ENCODE results near the gene HCN2.
A peak's percentile ranks its signal among the peaks of the same experiment; 100 is the strongest.

The HCN2 gene

GRCh38 chr19:589693-590395 is at the start of gene HCN2:
Gene HCN2, plus strand, starts transcription at chr19:589881. Its CDS starts 65 bp downstream, at chr19:589946.
- Histone ChIP-seq H3K36me3 (no peaks in the 10 kb centered on the region), H3K27me3 (ENCODE audit: insufficient read depth, low read depth, severe bottlenecking) (peaks cover 46% of the 10 kb centered on the region)

GRCh38 chr19:540867-541637 is 48.6 kb upstream of the HCN2 start:
- Histone ChIP-seq H3K27me3 (ENCODE audit: insufficient read depth, low read depth, severe bottlenecking) (no peaks in the 10 kb centered on the region), H3K27ac (no peak overlapping the region), H3K4me3 (ENCODE audit: low read depth, low read length) (no peak overlapping the region), H3K36me3 (peaks cover 54% of the 10 kb centered on the region), H3K9me3 (ENCODE audit: severe bottlenecking) (no peaks in the 10 kb centered on the region)
- DNase-seq = no peak
- no peak for TF ChIP-seq CTCF (IDR thresholded peaks at IDR 0.05; ENCODE audit: low read depth, low read length)

More at GRCh38 chr19:589693-590395, at the start of gene HCN2:
- peak within 1 kb of the TSS; percentile 30 for H3K4me3 ChIP-seq (ENCODE audit: low read depth, low read length)
- H3K27ac ChIP-seq = no peak within 1 kb of the TSS
- no peak for DNase-seq
- no peak for TF ChIP-seq CTCF (IDR thresholded peaks at IDR 0.05; ENCODE audit: low read depth, low read length)
- no peaks in the 10 kb centered on the region for H3K9me3 ChIP-seq (ENCODE audit: severe bottlenecking)

- Histone ChIP-seq H3K27me3 (ENCODE audit: insufficient read depth, low read depth, severe bottlenecking) (no peaks in the 10 kb centered on the region), H3K27ac (no peak overlapping the region), H3K9me3 (ENCODE audit: severe bottlenecking) (no peaks in the 10 kb centered on the region), H3K36me3 (peaks cover 47% of the 10 kb centered on the region), H3K4me3 (ENCODE audit: low read depth, low read length) (no peak overlapping the region)
- no peak for DNase-seq
- no peak for TF ChIP-seq CTCF (IDR thresholded peaks at IDR 0.05; ENCODE audit: low read depth, low read length)
Measured at GRCh38 chr19:541699-542098, 48.0 kb upstream of the HCN2 start.

- no peak for DNase-seq
- no peaks in the 10 kb centered on the region for H3K27me3 ChIP-seq (ENCODE audit: insufficient read depth, low read depth, severe bottlenecking)
- TF ChIP-seq CTCF (IDR thresholded peaks at IDR 0.05; ENCODE audit: low read depth, low read length) = no peak
- peaks cover 42% of the 10 kb centered on the region for H3K36me3 ChIP-seq
- no peak overlapping the region for H3K4me3 ChIP-seq (ENCODE audit: low read depth, low read length)
- H3K27ac ChIP-seq = no peak overlapping the region
- H3K9me3 ChIP-seq (ENCODE audit: severe bottlenecking) = no peaks in the 10 kb centered on the region
Measured at GRCh38 chr19:542173-542866, 47.4 kb upstream of the HCN2 start.

GRCh38 chr19:543910-544608 is 45.6 kb upstream of the HCN2 start, which contains the start of gene GZMM:
Gene GZMM, plus strand, starts transcription at chr19:544053. Its CDS starts 19 bp downstream, at chr19:544072.
- Histone ChIP-seq H3K27me3 (ENCODE audit: insufficient read depth, low read depth, severe bottlenecking) (no peaks in the 10 kb centered on the region), H3K9me3 (ENCODE audit: severe bottlenecking) (peaks cover 3% of the 10 kb centered on the region), H3K4me3 (ENCODE audit: low read depth, low read length) (no peak within 1 kb of the TSS), H3K27ac (no peak within 1 kb of the TSS), H3K36me3 (peaks cover 29% of the 10 kb centered on the region)
- DNase-seq = no peak
- no peak for TF ChIP-seq CTCF (IDR thresholded peaks at IDR 0.05; ENCODE audit: low read depth, low read length)
